Calu3 (cell line): ENCODE data around the gene NUMBL. TPM values are rescaled to one million over a fixed set of nuclear protein-coding genes. Genes with fewer than 3 reads are reported as not detected.

Experiments
- BruUV-seq: library from RNA; stranded (reverse); fragments of 400-500 nt; replicated peaks from 2 replicates; lab custom pipeline; 2021; lab: Mats Ljungman, UMichigan
- CTCF ChIA-PET: fragments of 300-600 bp; sonication (Branson Sonifier 250); formaldehyde crosslinking; loops from one replicate; lab custom pipeline; 2022; ENCODE audit warnings: antibody characterized with exemption; lab: Charles Lee
- DNase-seq: peaks from one replicate; pipeline ENCODE4 v3.0.0; 2022
- H3K27ac Mint-ChIP-seq: one replicate; pipeline ENCODE4 v1.8.0; 2022; ENCODE audit warnings: mixed read lengths; ENCODE audit not compliant: unreplicated experiment
- H3K27me3 Mint-ChIP-seq: one replicate; pipeline ENCODE4 v1.8.0; 2022; ENCODE audit warnings: mixed read lengths; ENCODE audit not compliant: unreplicated experiment
- H3K36me3 Mint-ChIP-seq: one replicate; pipeline ENCODE4 v1.8.0; 2022; ENCODE audit warnings: mild to moderate bottlenecking, moderate library complexity, mixed read lengths; ENCODE audit not compliant: insufficient read depth, unreplicated experiment
- H3K4me1 Mint-ChIP-seq: one replicate; pipeline ENCODE4 v1.8.0; 2022; ENCODE audit warnings: mild to moderate bottlenecking, low read depth, mixed read lengths; ENCODE audit not compliant: unreplicated experiment
- H3K4me3 Mint-ChIP-seq: one replicate; pipeline ENCODE4 v1.8.0; 2022; ENCODE audit warnings: mild to moderate bottlenecking, low read depth, moderate library complexity, mixed read lengths; ENCODE audit not compliant: unreplicated experiment
- H3K9me3 Mint-ChIP-seq: one replicate; pipeline ENCODE4 v1.8.0; 2022; ENCODE audit warnings: low read depth, mixed read lengths; ENCODE audit not compliant: unreplicated experiment
- CTCF ChIP-seq: fragments of 200-600 bp; IDR thresholded peaks from one replicate; pipeline ENCODE4 v1.8.0; 2022; ENCODE audit warnings: antibody characterized with exemption; ENCODE audit not compliant: unreplicated experiment
- intact Hi-C: fragments of 100-400 bp; cut with micrococcal nuclease; formaldehyde crosslinking; loops from one replicate; pipeline ENCODE4 v1.10.0; 2022; ENCODE audit not compliant: unreplicated experiment
- total RNA-seq: library from RNA; stranded (reverse); gene quantifications from 2 replicates; pipeline ENCODE4 v1.2.3, GENCODE V29; 2022

Gene NUMBL
- total RNA-seq, 1 experiment from 2014 or later, result 21.4 TPM

DNA sequence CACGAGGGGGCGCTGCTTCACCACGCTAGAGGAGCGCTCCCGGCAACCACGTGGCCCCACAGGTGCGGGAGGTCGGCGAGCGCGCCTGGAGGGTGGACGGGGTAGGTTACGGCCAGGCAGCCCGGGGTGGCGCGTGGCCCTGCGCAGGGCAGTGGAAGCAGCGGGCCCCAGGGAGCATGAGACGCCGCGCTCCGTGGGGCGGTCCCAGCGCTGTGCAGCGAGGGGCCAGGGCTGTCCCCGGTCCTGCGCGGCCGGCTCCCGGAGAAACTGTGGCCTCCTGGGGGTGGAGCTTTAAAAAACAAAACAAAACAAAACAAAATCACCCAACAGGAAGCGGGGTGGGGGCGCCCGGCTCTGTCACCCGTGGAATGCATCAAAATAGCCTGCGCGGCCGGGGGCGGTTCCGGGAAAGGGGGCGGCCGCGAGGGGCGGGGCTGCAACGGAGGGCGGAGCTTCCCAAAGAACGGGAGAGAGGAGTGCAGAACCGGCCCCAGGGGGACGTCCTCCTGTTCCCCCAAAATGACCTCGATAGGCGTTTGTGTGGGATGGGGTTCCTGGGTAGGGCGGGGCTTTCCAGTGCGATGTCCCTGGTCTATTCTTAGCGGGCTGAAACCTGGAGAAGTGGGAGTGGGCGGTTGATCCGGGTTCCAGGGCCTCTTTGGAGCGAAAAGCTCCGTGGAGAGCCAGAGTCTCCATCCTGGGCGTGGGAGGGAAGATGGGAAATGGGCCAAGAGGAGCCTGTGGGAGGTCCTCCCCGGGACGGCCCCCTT is 27.3 kb downstream of the NUMBL start:
- no peaks in the 10 kb centered on the region for H3K27me3 Mint-ChIP-seq
- intact Hi-C loops, result loop anchor here (2.0 to 10.0 kb wide), 3 partner anchors 112 to 482 kb away; partner anchors contain the start of genes MIA and RAB4B
- peak overlapping the region; percentile 69 for H3K27ac Mint-ChIP-seq
- peaks cover 31% of the 10 kb centered on the region for H3K36me3 Mint-ChIP-seq
- no peaks in the 10 kb centered on the region for H3K9me3 Mint-ChIP-seq
- peak; percentile 98 for DNase-seq
- CTCF ChIA-PET, result interaction anchor here (0.6 to 1.3 kb wide), 10 partner anchors 31 to 579 kb away, joined by 3 to 6 read pairs (median 4); partner anchors contain the start of genes ACTMAP, RAB4B and SNRPA
- TF ChIP-seq CTCF, result peak; percentile 100
- BruUV-seq, result no TSS peak
- peak overlapping the region; percentile 79 for H3K4me3 Mint-ChIP-seq
- H3K4me1 Mint-ChIP-seq, result peaks cover 22% of the 10 kb centered on the region

DNA sequence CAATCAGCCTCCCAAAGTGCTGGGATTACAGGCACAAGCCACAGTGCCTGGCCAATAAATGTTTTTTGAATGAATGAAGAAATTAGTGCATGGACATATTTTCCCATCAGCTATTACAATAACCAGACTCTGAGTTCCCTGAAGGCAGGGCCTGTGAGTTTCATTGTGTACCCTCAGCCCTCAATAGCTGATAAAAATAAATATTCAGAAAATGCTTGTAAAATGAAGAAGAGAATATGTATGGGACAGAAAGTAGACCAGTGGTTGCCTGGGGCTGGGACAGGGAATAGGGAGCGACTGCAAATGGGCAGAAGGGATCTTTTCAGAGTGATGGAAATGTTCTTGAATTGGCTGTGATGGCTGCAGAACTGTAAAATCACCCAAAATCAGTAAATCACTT is 28.8 kb downstream of the NUMBL start:
- no peaks in the 10 kb centered on the region for H3K9me3 Mint-ChIP-seq
- no TSS peak for BruUV-seq
- H3K4me3 Mint-ChIP-seq, result no peak overlapping the region
- H3K27ac Mint-ChIP-seq, result no peak overlapping the region
- H3K27me3 Mint-ChIP-seq, result no peaks in the 10 kb centered on the region
- peaks cover 17% of the 10 kb centered on the region for H3K4me1 Mint-ChIP-seq
- intact Hi-C loops, result loop anchor here (2.0 to 10.0 kb wide), 3 partner anchors 113 to 483 kb away; partner anchors contain the start of genes MIA and RAB4B
- peaks cover 26% of the 10 kb centered on the region for H3K36me3 Mint-ChIP-seq
- DNase-seq, result no peak
- CTCF ChIA-PET, result interaction anchor here (0.6 to 1.1 kb wide), 4 partner anchors 40 to 484 kb away, joined by 3 to 8 read pairs (median 6); no protein-coding TSS in a partner anchor
- no peak for TF ChIP-seq CTCF

DNA sequence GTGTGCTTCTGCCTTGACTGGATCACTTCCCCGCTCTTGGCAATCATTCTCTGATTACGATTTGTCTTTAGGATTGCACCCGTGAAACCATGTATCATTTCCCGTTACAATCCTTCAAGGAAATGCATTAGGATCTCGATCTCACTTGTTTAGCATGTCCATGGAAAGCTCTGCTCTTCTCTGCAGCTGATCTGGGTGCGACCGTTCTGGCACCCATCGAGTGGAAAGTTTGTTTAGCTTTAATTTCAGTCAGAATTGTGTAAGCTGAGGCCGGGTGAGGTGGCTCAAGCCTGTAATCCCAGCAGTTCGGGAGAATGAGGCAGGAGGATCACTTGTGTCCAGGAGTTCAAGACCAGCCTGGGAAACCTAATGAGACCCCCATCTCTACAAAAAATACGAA is 30.9 kb downstream of the NUMBL start:
- Mint-ChIP-seq H3K27me3 (no peaks in the 10 kb centered on the region), H3K9me3 (no peaks in the 10 kb centered on the region), H3K4me3 (no peak overlapping the region), H3K36me3 (peaks cover 21% of the 10 kb centered on the region), H3K27ac (no peak overlapping the region), H3K4me1 (peaks cover 14% of the 10 kb centered on the region)
- no peak for DNase-seq
- TF ChIP-seq CTCF, result no peak
- CTCF ChIA-PET, result interaction anchor here (0.7 kb wide), 1 partner anchor 233 kb away, joined by 4 read pairs; no protein-coding TSS in a partner anchor
- intact Hi-C loops, result no loop called here
- no TSS peak for BruUV-seq

- no TSS peak for BruUV-seq
- Mint-ChIP-seq H3K36me3 (peaks cover 21% of the 10 kb centered on the region), H3K4me1 (peaks cover 14% of the 10 kb centered on the region), H3K27ac (no peak overlapping the region), H3K9me3 (no peaks in the 10 kb centered on the region), H3K27me3 (no peaks in the 10 kb centered on the region), H3K4me3 (no peak overlapping the region)
- no peak for TF ChIP-seq CTCF
- no peak for DNase-seq
- CTCF ChIA-PET, result no interaction called here
- intact Hi-C loops, result no loop called here
Measured at GRCh38 chr19:40659116-40659515, 31.3 kb downstream of the NUMBL start.
